ENCODE measurements around the gene NNMT. TPM values are rescaled to one million over a fixed set of nuclear protein-coding genes. Genes with fewer than 3 reads are reported as not detected.

NNMT gene
- total and polyA plus RNA-seq, 2 donors (not counting 3 experiments of a cell fraction or from before 2014, with no cell fraction given), result 330 to 454 TPM

DNA sequence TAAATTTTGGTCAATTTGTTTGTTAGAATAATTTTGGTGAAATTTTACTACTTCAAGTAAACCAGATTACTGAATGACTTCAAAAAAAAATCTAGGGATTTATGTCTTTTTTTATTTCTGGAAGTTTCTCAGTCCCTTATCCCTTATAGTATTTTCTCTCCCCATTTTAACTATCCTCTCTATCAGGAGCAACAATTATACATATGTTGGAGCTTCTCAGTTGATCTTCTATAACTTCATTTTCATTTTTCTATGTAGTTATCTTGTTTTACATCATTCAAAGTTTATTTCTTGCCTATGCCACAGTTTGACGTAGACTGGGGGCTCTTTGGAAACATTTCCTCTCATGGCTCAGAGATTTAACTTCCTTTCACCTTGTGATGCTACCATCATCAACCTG lies 34.2 kb downstream of the NNMT start:
- Histone ChIP-seq H3K9me1 (replicated peaks; ENCODE audit: control insufficient read depth, extremely low read depth, insufficient read depth, low read length) (no peaks in the 10 kb centered on the region), H3K9me3 (replicated peaks; ENCODE audit: control insufficient read depth, insufficient read depth, low read length) (no peaks in the 10 kb centered on the region), H3K4me1 (ENCODE audit: control insufficient read depth, extremely low read depth, insufficient read depth, low read length) (no peaks in the 10 kb centered on the region), H3K4me2 (ENCODE audit: insufficient read depth, low read length) (no peak overlapping the region), H3K4me3 (replicated peaks in 1 of 3; ENCODE audit: insufficient read depth in 1 of 3, low read depth in 1 of 3, low read length in 3 of 3) (no peak overlapping the region), H3K27ac (ENCODE audit: insufficient read depth, low read depth, low read length) (no peak overlapping the region), H3K36me3 (ENCODE audit: control insufficient read depth in 2 of 2, extremely low read depth in 1 of 2, insufficient read depth in 2 of 2, low read length in 2 of 2) (no peaks in the 10 kb centered on the region), H3K79me2 (ENCODE audit: control insufficient read depth, insufficient read depth, low read length) (no peaks in the 10 kb centered on the region), H3K27me3 (ENCODE audit: control insufficient read depth in 2 of 2, insufficient read depth in 2 of 2, low read length in 2 of 2) (no peaks in the 10 kb centered on the region), H3K9ac (replicated peaks; ENCODE audit: extremely low read depth, insufficient read depth, low read length) (no peak overlapping the region), H2AFZ (ENCODE audit: low read depth, low read length) (no peak overlapping the region), H4K20me1 (replicated peaks; ENCODE audit: control insufficient read depth, extremely low read depth, insufficient read depth, low read length) (no peaks in the 10 kb centered on the region)
- FAIRE-seq (no peak), DNase-seq (ENCODE audit: low read depth, low spot score) (no peak)
- intact Hi-C loops (cut with micrococcal nuclease), result no loop called here
- CTCF ChIA-PET, result interaction anchor here (1.6 kb wide), 1 partner anchor 10 kb away, joined by 14 read pairs; no protein-coding TSS in a partner anchor
- no TSS peak for BruUV-seq (replicated peaks)
- TF ChIP-seq EZH2 (IDR thresholded peaks at IDR 0.05; ENCODE audit: borderline replicate concordance, low read depth, low read length, severe bottlenecking) (no peak), JUN (IDR thresholded peaks at IDR 0.05; ENCODE audit: borderline replicate concordance, insufficient read depth, insufficient read length, low read depth) (no peak), FOS (IDR thresholded peaks at IDR 0.05; ENCODE audit: borderline replicate concordance, insufficient read depth, low read length) (no peak), MYC (IDR thresholded peaks at IDR 0.05; ENCODE audit: low read depth, low read length) (no peak), POLR2AphosphoS5 (IDR thresholded peaks at IDR 0.05; ENCODE audit: insufficient read depth, low read depth, low read length) (no peak), GATA2 (IDR thresholded peaks at IDR 0.05; ENCODE audit: insufficient read depth, insufficient read length, low read depth, low read length) (no peak), POLR2A (IDR thresholded peaks at IDR 0.05; ENCODE audit: low read depth, low read length) (no peak)
- TF ChIP-seq, protein P1, sequence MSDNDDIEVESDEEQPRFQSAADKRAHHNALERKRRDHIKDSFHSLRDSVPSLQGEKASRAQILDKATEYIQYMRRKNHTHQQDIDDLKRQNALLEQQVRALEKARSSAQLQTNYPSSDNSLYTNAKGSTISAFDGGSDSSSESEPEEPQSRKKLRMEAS (IDR thresholded peaks at IDR 0.05; ENCODE audit: insufficient read depth, insufficient read length), result no peak
- TF ChIP-seq, protein P2, sequence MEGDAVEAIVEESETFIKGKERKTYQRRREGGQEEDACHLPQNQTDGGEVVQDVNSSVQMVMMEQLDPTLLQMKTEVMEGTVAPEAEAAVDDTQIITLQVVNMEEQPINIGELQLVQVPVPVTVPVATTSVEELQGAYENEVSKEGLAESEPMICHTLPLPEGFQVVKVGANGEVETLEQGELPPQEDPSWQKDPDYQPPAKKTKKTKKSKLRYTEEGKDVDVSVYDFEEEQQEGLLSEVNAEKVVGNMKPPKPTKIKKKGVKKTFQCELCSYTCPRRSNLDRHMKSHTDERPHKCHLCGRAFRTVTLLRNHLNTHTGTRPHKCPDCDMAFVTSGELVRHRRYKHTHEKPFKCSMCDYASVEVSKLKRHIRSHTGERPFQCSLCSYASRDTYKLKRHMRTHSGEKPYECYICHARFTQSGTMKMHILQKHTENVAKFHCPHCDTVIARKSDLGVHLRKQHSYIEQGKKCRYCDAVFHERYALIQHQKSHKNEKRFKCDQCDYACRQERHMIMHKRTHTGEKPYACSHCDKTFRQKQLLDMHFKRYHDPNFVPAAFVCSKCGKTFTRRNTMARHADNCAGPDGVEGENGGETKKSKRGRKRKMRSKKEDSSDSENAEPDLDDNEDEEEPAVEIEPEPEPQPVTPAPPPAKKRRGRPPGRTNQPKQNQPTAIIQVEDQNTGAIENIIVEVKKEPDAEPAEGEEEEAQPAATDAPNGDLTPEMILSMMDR (IDR thresholded peaks at IDR 0.05; ENCODE audit: extremely low read depth in 1 of 2, insufficient read depth in 1 of 2, low read depth in 1 of 2, low read length in 2 of 2), result no peak
- dilution Hi-C loops (cut with MboI; ENCODE audit: extremely low pct_ligation_motif_present, low sequenced_read_pairs), result no loop called here
- POLR2A ChIA-PET, result no interaction called here

Data from endothelial cell of umbilical vein (primary cell).